ENCODE measurements around the gene TNRC18.
"Not testable (repeated sequence)": the region's sequence is repeated elsewhere in the genome, so short reads cannot be mapped to it uniquely, and the experiment has no call there.

Gene TNRC18

DNA sequence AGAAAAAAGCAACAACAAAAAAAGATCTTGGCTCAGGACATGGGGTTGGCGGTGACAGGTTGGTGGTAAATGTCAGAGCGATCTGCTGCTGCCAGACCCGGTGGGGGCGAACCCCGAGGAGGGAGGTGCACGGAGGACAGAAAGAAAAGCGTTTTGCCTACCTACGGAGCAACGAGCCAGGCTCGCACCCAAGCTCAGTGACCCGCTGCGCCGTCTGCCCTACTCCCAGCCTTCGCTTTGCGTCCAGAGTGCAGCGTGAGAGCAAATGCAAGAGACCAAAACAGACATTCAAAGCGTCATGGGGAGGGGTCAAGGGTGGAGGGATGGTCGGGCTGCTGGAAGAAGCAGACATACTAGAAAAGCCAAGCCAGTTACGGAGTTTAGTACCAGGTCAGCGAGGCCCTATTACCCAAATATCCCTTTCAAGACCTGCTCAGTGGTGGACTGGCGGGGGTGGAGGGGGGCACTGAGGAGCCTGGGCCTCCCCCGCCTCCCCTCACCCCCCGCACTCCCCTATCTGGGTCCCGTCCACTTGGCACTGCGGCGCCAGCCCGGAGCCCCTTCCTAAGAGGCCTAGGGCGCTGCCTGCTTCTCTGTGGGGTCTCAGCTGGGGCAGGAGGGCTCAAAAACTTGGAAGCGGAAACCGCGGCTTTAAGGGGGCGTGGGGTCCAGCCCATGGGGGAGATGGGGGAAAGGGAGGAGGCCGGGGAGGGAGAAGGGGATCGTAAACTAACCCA lies 74.0 kb downstream of the TNRC18 start:
- DNase-seq (ENCODE audit: low spot score), result no peak

DNA sequence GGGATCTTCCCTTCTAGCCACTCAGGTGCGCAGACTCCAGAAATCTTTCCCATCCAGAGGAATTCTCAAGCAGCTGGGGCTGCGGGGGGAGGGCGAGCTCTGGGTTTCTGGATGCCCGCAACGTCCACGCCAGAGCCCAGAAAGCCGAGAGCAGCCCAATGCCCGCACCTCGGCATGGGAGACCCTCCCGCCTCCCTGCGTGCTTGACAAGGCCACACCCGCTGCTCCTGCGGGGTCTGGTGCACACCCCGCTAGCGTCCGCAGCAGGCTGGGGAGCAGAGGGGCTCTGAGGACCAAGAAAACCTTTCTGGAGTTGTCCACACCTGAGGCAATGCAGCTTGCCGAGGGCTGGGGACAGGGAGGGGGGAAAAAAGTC lies 74.6 kb downstream of the TNRC18 start:
- DNase-seq (ENCODE audit: low spot score), result no peak

DNA sequence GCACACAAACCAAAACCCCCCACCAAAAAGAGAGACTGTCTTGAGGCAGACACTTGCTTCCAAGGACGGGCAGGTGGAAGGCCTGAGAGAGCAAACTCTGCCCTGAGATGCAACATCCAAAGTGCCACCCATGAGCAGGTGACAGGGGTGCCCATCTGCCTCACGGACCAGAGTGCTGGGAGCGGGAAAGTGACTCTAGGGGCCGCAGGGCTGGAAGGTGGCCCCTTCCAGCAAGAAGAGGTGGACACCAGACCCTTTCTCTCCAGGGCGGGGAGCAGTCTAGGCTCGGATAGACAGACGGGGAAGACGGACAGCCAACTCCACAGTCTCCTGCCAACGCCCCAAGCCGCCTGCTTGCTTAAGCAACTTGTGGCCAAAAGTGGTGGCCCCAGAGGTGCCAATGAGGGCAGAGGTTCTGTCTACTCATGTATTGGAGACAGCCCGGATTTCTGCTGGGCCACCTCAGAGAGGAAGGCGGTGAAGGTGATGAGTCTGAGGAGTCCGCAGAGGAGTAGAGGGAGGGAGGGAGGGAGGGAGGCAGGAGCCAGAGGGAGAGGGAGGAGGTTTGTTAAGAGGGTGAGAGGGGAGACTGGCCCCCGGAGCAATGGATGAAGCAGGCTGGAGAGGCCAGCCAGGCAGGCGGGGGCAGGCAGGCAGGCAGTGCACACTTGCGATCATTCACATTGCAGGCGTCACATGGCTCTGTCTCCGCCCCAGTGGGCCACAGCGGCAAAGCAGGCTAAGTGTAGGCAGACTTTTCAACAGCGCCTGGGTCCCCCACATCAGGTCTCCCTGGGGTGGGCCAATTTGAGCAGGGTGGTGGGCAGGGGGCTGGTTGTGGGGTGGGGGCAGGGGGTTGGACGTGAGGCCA lies 75.3 kb downstream of the TNRC18 start:
- DNase-seq (ENCODE audit: low spot score), result no peak

DNA sequence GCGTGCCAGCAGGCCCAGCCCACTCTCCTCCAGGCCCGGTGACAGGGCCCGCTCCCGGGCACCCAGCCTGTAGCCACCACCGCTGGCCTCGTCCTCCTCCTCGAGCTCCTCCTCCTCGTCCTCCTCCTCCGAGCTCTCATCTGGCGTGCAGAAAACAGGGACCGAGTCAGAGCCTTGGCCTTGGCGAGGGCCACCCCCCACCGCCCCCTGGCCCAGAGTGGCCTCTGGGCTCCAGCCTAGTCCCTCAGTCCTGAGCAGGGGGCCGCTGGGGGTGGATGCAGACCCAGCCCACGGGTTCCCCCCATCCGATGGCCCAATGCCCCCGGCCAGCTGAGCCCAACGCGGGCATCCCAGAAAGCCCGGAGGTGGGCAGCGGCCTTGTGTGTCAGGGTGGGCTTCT lies 78.0 kb downstream of the TNRC18 start:
- DNase-seq (ENCODE audit: low spot score), result no peak

DNA sequence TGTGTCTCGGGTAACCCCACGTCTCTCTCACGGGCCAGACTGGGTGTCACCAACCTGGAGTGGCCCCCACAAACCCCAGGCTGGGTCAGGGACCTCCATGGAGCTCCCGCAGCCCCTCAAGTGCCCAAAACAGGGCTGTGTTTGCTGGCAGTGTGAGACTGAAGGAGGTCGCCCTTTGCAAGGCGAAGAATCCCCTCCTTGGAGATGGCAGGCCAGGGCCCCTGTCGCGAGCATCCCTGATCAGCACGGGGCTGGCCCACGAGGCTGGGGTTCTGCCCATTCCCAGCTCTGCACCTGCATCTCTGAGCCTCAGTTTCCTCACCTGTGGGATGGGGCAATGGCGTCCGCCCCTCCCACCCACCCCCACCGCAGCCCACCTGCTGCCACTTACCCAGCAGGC lies 78.5 kb downstream of the TNRC18 start:
- no peak for DNase-seq (ENCODE audit: low spot score)

DNA sequence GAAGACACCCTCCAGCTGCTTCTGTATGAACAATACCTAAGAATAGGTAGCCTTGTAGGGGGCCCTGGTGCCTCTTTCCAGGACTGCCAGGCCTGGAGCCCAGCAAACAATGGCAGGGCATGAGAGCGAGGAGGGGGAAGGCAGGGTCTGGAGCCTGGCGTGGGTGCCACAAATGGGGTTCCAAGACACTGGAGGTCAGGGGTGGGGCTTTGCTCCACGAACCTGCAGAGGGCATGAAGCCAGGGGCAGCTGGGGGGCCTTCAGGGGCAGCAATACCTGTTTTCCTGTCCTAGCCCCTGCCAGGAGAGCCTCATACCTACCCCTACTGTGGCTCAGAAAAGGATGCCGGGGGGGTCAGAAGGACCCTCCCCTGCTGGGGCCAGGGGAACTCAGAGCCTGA lies 79.3 kb downstream of the TNRC18 start:
- DNase-seq (ENCODE audit: low spot score), result no peak

DNA sequence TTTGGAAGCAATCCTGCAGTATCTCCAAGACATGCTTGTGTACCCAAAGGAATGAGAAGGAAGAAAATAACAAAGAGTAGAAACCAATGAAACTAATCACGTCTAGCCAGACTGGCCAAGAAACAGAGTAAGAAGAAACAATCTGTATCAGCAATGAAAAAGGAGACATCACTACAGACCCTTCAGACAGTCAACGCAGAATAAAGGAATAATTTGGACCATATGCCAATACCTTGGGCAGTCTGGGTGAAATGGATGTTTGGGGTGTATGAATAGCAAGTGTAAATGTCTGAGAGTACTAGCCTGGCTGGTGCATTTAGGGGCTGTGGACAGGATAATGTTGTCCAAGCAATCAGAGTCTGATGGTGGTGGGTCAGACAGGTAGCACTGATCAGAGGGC lies 79.8 kb downstream of the TNRC18 start:
- no peak for DNase-seq (ENCODE audit: low spot score)

DNA sequence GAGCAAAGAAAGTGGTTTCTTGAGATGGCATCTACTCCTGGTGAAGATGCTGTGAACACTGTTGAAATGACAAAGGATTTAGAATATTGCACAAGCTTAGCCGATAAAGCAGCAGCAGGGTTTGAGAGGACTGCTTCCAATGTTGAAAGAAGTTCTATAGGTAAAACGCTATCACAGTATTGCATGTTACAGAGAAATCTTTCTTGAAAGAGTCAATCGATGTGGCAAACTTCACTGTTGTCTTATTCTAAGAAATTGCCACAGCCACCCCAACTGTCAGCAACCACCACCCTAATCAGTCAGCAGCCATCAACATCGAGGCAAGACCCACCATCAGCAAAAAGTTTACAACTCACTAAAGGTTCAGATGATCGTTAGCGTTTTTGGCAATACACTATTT lies 81.0 kb downstream of the TNRC18 start:
- DNase-seq (ENCODE audit: low spot score), result no peak

DNA sequence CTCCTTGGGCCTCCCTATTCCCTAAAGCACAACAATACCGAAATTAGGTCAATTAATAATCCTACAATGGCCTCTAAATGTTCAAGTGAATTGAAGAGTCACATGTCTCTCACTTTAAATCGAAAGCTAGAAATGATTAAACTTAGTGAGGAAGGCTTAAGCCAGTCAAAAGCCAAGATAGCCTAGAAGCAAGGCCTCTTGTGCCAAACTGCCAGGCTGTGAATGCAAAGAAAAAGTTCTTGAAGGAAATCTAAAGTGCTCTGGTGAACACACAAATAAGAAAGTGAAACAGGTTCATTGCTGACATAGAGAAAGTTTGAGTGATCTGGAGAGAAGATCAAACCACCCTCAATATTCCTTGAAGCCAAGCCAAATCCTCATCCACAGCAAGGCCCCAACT lies 83.7 kb downstream of the TNRC18 start:
- no peak for DNase-seq (ENCODE audit: low spot score)

DNA sequence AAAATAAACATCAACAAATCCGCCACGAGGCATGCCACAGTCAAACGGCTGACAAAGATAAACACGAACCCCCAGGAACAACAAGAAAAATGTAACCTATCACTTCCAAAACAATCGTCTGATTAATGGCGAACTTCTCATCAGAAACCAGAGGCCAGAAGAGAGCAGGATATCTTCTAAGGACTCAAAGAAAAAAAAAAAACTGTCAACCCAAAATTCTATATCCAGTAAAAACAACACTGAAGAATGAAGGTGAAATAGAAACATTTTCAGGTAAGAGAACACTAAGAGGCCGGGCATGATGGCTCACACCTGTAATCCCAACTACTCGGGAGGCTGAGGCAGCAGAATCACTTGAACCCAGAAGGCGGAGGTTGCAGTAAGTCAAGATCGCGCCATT lies 86.6 kb downstream of the TNRC18 start:
- no peak for DNase-seq (ENCODE audit: low spot score)

DNA sequence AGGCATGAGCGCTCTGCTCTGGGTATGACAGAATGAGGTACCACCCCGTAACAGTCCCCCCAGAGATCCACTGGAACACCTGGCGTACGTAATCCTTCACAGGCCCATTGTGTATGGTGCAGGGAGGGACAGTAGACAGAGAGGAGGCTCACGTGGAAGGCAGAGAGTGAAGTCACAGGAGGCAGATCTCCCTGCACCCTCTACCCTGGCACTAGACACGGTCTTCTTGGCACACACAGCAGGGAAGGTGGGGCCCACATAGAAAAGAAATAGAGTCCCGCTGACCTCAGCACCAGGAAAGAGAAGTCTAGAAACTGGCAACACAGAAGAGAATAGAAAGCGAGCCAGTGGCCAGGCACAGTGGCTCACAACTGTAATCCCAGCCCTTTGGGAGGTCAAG lies 89.0 kb downstream of the TNRC18 start:
- no peak for DNase-seq (ENCODE audit: low spot score)

DNA sequence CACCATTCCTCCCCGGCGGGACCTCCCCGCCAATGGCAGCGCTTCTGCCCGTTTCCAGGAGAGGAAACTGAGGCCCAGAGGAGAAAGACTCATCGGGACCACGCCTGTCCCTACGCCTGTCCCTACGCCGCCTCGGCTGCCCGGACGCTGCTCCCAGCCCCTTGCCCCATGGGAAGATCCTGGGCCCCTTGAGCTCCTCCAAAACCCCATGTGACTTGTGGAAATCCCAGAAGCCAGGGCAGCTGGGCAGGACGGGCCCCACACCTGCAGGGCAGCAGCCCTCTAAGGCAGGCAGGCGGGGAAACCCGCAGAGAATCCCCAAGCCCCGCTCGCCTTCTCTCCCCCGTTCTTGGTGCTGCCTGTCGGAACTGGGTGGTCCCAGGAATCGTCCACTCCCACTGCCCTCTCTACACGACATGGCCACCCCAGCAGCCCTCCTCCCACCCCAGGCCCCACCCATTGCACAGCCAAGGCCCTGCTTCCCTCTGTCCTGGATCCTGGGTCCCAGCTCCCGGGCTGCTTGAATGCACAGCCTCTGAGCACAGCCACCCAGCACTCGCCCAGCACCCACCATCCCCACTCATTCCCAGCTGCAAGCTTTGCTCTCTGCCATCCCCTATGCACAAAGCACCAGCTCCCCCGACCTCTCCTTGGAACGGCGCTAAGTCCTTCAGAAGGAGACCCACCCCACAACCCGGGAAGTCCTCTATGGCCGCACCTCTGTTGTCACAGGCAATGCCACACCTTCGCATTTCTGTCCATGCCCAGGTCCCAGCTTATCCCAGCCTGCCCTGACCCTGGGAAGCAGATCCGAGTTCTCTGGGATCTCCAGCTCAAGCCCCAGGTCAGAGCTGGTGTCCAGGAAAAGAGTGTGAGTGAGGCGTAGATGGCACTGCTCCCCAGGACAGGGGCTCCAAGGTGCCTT lies 90.3 kb downstream of the TNRC18 start:
- DNase-seq (ENCODE audit: low spot score), result no peak

DNA sequence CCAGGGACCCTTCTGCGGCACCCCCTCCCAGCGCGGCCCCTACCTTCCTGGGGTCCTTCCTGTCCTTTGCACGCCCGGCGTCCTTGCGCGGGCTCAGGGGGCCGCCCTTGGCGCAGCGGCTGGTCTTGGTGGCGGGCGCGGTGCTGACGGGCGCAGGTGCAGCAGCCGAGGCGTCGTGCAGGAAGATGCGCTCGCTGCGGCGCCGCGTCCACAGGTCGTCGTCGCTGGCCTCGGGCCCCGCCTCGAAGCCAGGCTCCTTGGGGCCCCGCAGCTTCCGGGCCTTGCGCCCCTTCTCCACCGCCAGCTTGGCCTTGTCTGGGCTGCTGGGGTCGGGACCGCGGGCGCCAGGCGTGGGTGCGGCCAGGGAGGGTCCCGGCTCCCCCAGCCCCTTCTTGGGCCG lies 91.1 kb downstream of the TNRC18 start:
- no peak for DNase-seq (ENCODE audit: low spot score)

DNA sequence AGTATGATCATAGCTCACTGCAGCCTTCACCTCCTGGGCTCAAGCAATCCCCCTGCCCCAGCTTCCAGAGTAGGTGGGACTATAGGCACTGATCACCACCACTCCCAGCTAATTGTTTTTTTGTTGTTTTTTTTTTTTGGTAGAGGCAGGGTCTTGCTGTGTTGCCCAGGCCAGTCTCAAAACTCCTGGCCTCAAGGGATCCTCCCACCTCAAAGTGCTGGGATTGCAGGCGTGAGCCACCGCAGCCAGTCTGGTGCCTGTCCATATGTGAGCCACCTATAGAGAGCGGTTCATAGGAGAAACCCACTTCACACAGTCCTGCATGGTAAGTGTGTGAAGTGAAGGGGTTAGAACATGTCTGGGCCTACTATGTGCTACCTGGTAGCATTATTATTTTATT lies 93.3 kb downstream of the TNRC18 start:
- no peak for DNase-seq (ENCODE audit: low spot score)

DNA sequence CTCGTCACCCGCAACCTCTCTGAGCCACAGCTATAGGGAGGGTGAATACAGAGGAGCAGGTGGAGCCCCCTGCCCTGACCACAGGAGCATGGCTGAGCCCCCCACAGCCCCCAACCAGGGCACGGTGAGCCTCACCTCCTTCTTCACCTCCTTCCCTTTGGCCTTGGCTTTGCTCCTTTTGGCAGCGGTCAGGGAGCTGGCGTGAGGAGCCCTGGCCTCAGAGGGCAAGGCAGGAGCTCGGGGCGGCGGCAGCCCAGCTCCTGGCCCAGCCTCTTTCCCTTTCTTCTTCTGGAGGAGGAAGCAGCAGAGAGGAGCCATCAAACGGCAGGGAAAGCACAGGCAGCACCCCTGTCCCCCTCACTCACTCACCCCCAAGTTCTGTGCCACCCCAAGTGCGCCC lies 98.7 kb downstream of the TNRC18 start:
- DNase-seq (ENCODE audit: low spot score), result no peak

DNA sequence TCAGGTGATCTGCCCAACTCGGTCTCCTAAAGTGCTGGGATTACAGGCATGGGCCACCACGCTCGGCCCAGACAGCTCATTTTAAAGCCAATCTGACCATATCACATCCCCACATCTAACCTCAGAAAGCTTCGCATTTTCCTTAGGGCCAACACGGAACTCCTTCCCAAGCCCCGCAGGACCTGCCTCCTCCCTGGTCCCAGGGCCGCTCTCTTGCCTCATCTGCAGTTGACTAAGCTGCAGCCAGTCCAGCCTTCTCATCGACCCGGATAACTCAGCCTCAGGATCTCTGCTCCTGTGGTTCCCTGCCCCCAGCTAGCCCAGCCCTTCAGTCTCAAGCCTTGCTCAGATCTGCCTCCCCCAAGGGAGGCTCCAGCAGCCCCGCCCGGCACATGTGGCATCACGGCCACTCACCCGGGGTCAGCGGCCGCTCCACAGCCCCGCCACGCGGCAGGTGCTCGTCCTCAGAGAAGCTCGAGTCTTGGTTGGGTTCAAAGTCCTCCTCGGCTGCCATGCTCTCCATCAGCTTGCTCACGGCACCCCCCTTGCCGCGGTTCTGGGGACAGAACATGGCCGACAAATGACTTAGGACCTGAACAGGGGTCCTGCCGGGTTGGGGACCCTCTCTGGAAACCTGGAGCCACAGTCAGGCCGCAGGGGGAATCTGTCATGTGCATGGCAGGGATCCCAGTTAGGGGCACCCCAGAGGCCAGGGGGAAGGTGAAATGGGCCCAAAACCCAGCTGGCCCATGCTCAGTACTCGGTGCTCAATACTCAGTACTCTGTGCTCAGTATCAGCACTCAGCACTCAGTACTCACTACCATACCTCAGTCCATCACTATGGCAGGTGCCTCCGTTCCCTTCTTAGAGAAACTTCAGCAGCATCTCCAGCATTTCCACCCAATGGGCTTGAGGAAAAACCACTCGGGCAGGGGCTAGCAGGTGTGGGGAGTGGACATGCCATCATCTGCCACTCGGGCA lies 99.5 kb downstream of the TNRC18 start:
- DNase-seq (ENCODE audit: low spot score), result not testable (repeated sequence)

DNA sequence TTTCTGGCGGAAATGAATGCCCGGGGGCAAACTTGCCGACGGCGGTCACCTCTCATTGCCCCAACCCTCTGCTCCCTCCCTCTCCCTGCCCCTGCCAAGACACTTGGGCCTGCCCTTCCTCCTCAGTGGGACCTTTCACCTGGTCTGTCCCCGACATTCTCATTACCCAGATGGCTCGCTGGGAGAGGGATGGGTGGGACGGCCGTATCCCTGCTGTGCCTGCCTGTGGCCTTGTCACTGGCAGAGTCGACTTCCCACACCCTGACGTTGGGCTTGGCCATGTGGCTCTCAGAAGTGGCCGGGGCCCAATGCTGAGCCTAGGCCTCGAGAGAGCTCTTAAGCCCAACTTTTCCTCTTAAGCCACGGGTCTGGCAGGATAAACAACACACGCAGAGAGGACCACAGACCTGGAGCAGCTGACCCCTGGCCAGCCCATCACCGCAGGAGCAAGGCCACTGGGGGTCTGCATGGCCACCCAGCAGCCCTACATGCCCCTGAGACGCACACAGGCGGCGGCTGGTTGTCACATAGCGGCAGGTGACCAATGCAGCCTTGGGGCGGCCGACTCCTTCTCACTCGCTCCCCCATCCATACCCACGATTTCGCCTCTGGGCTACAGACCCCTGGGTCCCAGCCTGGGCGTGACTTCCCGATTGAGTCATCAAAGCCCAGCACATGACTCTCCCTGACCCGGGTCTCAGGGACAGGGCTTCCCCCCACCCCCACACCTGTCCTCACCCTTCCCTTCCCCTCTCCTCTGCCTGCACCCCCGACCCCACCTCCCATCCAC lies 100.8 kb downstream of the TNRC18 start:
- DNase-seq (ENCODE audit: low spot score), result no peak

DNA sequence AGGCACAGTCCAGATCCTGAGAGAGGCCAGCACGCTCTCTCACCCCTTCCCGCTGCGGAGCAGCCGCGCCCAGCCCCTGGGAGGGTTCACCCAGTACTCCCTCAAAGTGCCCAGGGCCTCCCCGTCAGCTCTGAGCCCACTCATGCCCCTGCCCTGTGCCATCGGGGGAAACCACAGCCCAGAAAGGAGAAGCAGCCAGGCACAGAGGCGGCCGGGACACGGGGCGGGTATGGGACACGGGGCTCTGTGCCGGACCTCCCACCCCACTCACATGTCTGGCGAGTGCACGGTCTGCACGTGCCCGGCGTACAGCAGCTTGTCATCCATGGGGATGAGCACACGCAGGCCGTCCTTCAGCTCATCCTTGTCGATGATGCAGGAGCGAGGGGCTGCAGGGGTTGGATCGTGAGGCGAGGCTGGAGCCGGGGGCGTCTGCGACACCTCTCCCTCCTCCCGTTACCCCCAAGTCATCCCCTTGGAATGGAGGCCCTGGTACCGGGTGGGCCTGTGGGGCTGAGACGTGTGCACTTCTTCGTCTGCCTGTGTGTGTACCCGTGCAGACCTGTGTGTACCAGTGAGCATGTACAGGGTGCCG lies 102.7 kb downstream of the TNRC18 start:
- no peak for DNase-seq (ENCODE audit: low spot score)

DNA sequence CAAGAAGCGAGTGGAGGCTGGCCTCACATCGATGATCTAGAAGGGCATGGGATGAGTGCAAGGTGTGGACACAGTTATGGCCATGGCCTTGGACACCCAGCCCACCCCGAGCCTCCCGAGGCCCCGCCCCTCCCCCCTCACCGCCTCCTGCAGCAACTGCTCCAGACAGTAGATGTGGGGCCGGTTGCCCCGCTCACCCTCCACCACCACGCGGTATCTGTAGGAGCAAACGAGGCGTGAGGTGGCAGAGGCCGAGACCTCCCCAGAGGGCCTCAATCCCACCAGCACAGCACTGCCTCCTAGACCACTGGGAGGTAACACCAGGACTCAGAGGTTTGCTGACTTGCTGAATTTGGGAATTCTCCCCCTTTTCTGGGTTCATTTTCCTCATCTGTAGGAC lies 103.2 kb downstream of the TNRC18 start:
- DNase-seq (ENCODE audit: low spot score), result no peak

DNA sequence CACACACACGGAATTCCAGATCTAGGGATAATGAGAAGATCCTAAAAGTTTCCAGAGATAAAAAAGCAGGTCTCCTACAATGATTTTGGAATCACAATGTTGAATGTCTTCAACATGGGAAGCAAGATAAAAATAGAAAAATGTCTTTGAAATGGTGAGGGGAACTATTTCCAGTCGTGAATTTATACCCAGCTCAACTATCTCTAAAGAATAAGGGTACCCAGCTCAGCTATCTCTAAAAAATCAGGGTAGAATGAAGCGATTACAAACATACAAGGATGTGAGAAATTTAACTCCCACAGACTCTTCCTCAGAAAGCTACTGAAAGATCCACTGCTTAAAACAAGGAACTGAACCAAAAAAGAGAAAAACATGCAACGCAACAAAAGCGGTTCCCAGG lies 105.0 kb downstream of the TNRC18 start:
- DNase-seq (ENCODE audit: low spot score), result not testable (repeated sequence)

All from RKO (cell line).